OCI-LY1 (cell line): ENCODE results near the gene TEAD4.

Experiments used
- EZH2 ChIP-seq: fragments of 200-600 bp; sonication (generic), shearing (Covaris generic); IDR thresholded peaks from 2 replicates; pipeline ENCODE4 v1.8.0; 2017; ENCODE audit warnings: borderline replicate concordance, mixed run types, mild to moderate bottlenecking, antibody characterized with exemption, low read length, moderate library complexity, mixed read lengths
- TF ChIP-seq, protein P1 (sequence below): fragments of 200-600 bp; sonication (generic), shearing (Covaris generic); IDR thresholded peaks from 2 replicates; pipeline ENCODE4 v1.5.1; 2017; ENCODE audit warnings: mild to moderate bottlenecking, antibody characterized with exemption, low read length, moderate library complexity, mixed read lengths

DNA sequence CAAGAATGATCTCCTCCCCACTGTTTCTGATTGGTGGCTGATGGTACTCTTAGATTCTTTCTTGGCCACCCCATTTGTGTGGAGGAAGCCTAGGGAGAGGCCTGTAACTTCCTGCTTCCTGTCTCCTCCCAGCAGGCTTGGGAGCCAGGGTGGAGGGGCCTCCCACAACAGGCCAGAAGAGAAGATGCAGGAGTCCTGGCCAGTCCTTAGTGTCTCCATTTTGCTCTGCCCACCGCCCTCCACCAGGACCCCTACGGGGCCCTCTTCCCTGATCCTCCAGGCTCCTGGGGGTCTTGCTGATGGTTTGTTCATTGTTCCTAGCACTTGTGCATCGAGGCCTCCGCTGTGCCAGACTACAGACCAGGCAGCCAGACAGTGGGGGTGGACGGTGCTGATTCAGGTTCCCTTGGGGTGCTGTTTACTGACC, 124.7 kb downstream of the TEAD4 start:
- TF ChIP-seq, protein P1, sequence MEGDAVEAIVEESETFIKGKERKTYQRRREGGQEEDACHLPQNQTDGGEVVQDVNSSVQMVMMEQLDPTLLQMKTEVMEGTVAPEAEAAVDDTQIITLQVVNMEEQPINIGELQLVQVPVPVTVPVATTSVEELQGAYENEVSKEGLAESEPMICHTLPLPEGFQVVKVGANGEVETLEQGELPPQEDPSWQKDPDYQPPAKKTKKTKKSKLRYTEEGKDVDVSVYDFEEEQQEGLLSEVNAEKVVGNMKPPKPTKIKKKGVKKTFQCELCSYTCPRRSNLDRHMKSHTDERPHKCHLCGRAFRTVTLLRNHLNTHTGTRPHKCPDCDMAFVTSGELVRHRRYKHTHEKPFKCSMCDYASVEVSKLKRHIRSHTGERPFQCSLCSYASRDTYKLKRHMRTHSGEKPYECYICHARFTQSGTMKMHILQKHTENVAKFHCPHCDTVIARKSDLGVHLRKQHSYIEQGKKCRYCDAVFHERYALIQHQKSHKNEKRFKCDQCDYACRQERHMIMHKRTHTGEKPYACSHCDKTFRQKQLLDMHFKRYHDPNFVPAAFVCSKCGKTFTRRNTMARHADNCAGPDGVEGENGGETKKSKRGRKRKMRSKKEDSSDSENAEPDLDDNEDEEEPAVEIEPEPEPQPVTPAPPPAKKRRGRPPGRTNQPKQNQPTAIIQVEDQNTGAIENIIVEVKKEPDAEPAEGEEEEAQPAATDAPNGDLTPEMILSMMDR: no peak
- no peak for TF ChIP-seq EZH2
